ENCODE results near the gene MAPKBP1.

GRCh38 chr15:41806291-41807181, 32.3 kb downstream of the MAPKBP1 start:
- TF ChIP-seq GATA3 (IDR thresholded peaks at IDR 0.05; ENCODE audit: low read depth, low read length) (no peak), GATA2 (IDR thresholded peaks at IDR 0.05; ENCODE audit: low read depth, low read length) (no peak)

Measured in SH-SY5Y (cell line).